Tibial nerve (tissue), 4 donors: ENCODE measurements around the gene POLR1B. TPM values are rescaled to one million over a fixed set of nuclear protein-coding genes. Genes with fewer than 3 reads are reported as not detected.
A peak's percentile ranks its signal among the peaks of the same experiment; 100 is the strongest.
"Not testable (repeated sequence)": the region's sequence is repeated elsewhere in the genome, so short reads cannot be mapped to it uniquely, and the experiment has no call there.

ENCODE experiments used
- DNase-seq, 2 donors: peaks; one replicate each; pipeline ENCODE4 v3.0.0-alpha.2; 2019; ENCODE audit warnings: low spot score in 2 of 2
- H3K27ac ChIP-seq, 4 donors: fragments of 200-600 bp; sonication (generic) in 3 of 4; one replicate each; pipeline ENCODE4 v1.5.1; 2017 to 2019; ENCODE audit warnings: mild to moderate bottlenecking in 1 of 4
- H3K27me3 ChIP-seq, 2 donors: fragments of 200-600 bp; sonication (generic) in 1 of 2; one replicate each; pipeline versions ENCODE4 v1.5.1 to v1.6.0; 2017 to 2019
- H3K36me3 ChIP-seq, 3 donors: fragments of 200-600 bp; sonication (generic); one replicate each; pipeline ENCODE4 v1.5.1; 2018 to 2019
- H3K4me1 ChIP-seq, 4 donors: fragments of 200-600 bp; sonication (generic) in 3 of 4; one replicate each; pipeline ENCODE4 v1.5.1; 2017 to 2019
- H3K4me3 ChIP-seq, 4 donors: fragments of 200-600 bp; sonication (generic) in 3 of 4; one replicate each; pipeline ENCODE4 v1.5.1; 2017 to 2019; ENCODE audit warnings: mild to moderate bottlenecking in 1 of 4, moderate library complexity in 1 of 4
- H3K9me3 ChIP-seq, 4 donors: fragments of 200-600 bp; sonication (generic) in 3 of 4; one replicate each; pipeline ENCODE4 v1.5.1; 2017 to 2019
- EP300 ChIP-seq, 2 donors: sonication (generic); formaldehyde crosslinking; IDR thresholded peaks; one replicate each; pipeline ENCODE4 v1.6.1; 2017; ENCODE audit warnings: antibody characterized with exemption in 2 of 2, mild to moderate bottlenecking in 1 of 2
- POLR2A ChIP-seq, 2 donors: fragments of 450-650 bp; IDR thresholded peaks; one replicate each; pipeline ENCODE4 v1.6.1; 2017; ENCODE audit warnings: antibody characterized with exemption in 2 of 2, mild to moderate bottlenecking in 2 of 2, moderate library complexity in 2 of 2
- WGBS, 2 donors: methylation state at CpG; one replicate each; pipeline ENCODE4 v1.1.5; 2018; 5-methylcytosine and 5-hydroxymethylcytosine counted together
- total RNA-seq, 4 donors: library from RNA; depleted of rRNA; stranded (reverse); fragments of >200 nt; gene quantifications; one replicate each; pipeline ENCODE4 v1.1.0, GENCODE V29; 2016
- TF ChIP-seq, protein P1 (sequence below), 5 experiments: fragments of 200-600 bp in 3 of 5; fragments of 450-650 bp in 2 of 5; sonication (generic) in 3 of 5; IDR thresholded peaks; one replicate each; pipeline ENCODE4 v1.5.1; 2016 to 2019; ENCODE audit warnings: antibody characterized with exemption in 5 of 5, mild to moderate bottlenecking in 3 of 5, moderate library complexity in 2 of 5

Gene POLR1B
- total RNA-seq, 4 donors from 2014 or later, result 10.3 to 14.9 (median 12.1) TPM

DNA sequence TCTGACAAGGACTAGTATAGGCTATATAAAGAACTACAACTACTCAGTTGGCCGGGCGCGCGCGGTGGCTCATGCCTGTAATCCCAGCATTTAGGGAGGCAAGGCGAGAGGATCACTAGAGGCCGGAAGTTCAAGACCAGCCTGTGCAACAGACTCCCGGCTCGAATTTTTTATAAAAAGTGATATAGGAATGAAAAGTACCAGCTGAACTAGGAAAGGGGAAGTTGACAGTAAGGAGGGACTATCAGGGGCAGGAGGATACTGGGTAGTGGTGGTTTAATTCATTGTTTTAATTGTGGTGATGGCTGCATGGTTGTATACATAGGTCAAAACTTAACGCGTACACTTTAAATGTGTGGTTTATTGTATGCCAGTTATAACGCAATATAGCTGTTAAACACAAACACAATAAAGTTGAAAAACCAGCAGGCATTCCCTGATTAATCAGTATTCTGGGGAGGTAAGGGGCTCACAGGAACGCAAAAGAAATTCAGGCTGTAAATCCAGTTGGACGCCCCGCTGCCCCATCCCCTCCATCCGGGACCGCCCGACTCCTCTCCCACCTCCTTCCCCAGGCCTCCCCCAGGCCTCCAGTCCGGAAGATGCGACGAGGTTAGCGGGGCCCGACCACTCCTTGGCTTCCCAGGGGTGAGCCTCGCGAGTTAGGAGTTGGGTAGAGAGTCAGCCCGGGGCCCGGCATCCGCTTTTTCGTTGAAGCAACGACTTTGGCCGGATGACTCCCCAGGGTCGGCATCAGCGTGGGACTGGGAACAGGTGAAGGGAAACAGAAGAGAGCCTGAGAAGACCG, 746 bp upstream of the POLR1B start:
- 14 to 17% methylated on average over 34 of the region's 34 CpGs for WGBS, 2 donors
- Histone ChIP-seq H3K9me3 (no peaks in the 10 kb centered on the region), H3K27me3 (no peaks in the 10 kb centered on the region), H3K4me1 (peaks cover 0 to 19% (median 11%) of the 10 kb centered on the region in 4 donors), H3K36me3 (no peaks in the 10 kb centered on the region), H3K27ac (peak overlapping the region; percentile 73 to 93 (median 92)), H3K4me3 (peak overlapping the region; percentile 59 to 82 (median 74))
- TF ChIP-seq, protein P1, sequence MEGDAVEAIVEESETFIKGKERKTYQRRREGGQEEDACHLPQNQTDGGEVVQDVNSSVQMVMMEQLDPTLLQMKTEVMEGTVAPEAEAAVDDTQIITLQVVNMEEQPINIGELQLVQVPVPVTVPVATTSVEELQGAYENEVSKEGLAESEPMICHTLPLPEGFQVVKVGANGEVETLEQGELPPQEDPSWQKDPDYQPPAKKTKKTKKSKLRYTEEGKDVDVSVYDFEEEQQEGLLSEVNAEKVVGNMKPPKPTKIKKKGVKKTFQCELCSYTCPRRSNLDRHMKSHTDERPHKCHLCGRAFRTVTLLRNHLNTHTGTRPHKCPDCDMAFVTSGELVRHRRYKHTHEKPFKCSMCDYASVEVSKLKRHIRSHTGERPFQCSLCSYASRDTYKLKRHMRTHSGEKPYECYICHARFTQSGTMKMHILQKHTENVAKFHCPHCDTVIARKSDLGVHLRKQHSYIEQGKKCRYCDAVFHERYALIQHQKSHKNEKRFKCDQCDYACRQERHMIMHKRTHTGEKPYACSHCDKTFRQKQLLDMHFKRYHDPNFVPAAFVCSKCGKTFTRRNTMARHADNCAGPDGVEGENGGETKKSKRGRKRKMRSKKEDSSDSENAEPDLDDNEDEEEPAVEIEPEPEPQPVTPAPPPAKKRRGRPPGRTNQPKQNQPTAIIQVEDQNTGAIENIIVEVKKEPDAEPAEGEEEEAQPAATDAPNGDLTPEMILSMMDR (IDR thresholded peaks at IDR 0.05), result no peak
- TF ChIP-seq POLR2A (IDR thresholded peaks at IDR 0.05), result no peak
- no peak for TF ChIP-seq EP300 (IDR thresholded peaks at IDR 0.05)
- DNase-seq, result peak in 1 of 2 donors; percentile 40

DNA sequence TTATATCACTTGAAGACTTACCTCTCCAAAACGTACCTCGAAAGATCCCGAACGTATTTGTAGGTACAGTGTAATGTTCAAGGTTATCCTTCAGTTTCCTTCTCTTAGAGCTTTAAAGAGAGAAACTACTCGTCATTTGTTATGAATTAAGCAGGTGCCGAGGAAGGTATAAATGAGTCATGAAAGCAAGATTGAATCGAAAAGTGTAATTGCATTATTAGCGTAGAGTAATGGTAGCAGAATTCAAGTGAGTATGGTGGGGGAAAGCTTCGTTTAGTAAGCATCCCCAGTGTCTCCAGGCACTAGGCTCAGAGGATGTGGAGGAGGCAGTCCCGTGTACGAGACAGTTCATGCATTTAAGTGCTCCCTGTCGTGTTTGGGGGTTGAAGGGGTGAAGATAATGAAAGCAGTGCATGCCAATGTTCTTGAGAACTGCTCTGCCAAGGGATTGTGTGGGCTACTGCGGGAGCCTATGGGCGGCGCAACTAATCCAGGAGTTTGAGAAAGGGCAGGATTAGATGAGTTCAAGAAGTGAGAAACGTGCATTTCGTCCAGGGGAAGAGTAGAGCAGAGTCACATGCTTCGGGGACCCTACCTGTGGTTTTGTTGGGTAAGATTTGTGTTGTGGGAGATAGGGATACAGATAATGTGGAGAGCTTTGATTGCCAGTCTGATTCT, 858 bp downstream of the POLR1B start:
- Histone ChIP-seq H3K27me3 (no peaks in the 10 kb centered on the region), H3K27ac (peak overlapping the region in 1 of 4 donors; percentile 91), H3K36me3 (peaks cover 0 to 15% (median 5%) of the 10 kb centered on the region in 3 donors), H3K4me3 (peak overlapping the region; percentile 59 to 82 (median 74)), H3K9me3 (no peaks in the 10 kb centered on the region), H3K4me1 (peaks cover 0 to 19% (median 11%) of the 10 kb centered on the region in 4 donors)
- no peak for DNase-seq
- TF ChIP-seq POLR2A (IDR thresholded peaks at IDR 0.05), result no peak
- TF ChIP-seq, protein P1 (IDR thresholded peaks at IDR 0.05), result no peak
- TF ChIP-seq EP300 (IDR thresholded peaks at IDR 0.05), result no peak
- 7% methylated on average over 18 of the region's 18 CpGs for whole genome bisulfite sequencing, 2 donors

DNA sequence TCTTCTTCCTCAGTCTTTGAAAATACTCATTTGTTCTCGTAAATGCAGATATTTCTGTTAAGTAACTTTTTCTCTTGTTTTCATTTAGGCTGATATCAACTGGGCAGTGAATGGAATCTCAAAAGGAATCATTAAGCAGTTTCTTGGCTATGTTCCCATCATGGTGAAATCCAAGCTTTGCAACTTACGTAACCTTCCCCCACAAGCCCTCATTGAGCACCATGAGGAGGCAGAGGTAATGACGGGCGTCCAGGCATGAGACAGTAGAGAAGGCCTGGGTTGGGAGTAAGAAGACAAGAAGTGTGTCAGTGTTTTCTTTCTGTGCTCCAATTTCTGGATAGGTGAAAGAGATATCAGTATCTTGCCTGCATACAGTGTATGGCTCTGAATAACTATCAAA, 5.1 kb downstream of the POLR1B start:
- Histone ChIP-seq H3K9me3 (no peaks in the 10 kb centered on the region), H3K4me1 (peaks cover 0 to 13% (median 8%) of the 10 kb centered on the region in 4 donors), H3K4me3 (no peak overlapping the region), H3K27me3 (no peaks in the 10 kb centered on the region), H3K27ac (no peak overlapping the region), H3K36me3 (peaks cover 0 to 58% (median 20%) of the 10 kb centered on the region in 3 donors)
- TF ChIP-seq POLR2A (IDR thresholded peaks at IDR 0.05) (no peak), EP300 (IDR thresholded peaks at IDR 0.05) (peak in 1 of 2 donors; percentile 11)
- TF ChIP-seq, protein P1 (IDR thresholded peaks at IDR 0.05), result no peak
- peak in 1 of 2 donors; percentile 12 for DNase-seq
- 70 to 75% methylated on average over 4 of the region's 4 CpGs for WGBS, 2 donors

GRCh38 chr2:112548980-112549379, 6.7 kb downstream of the POLR1B start:
- H3K9me3 ChIP-seq, result no peaks in the 10 kb centered on the region
- H3K27ac ChIP-seq, result no peak overlapping the region
- DNase-seq, result no peak
- no peak overlapping the region for H3K4me3 ChIP-seq
- 94 to 97% methylated on average over 2 of the region's 2 CpGs for WGBS, 2 donors
- H3K4me1 ChIP-seq, result peaks cover 0 to 3% (median under 1%) of the 10 kb centered on the region in 4 donors
- no peaks in the 10 kb centered on the region for H3K27me3 ChIP-seq
- peaks cover 0 to 74% (median 31%) of the 10 kb centered on the region in 3 donors for H3K36me3 ChIP-seq
- TF ChIP-seq, protein P1 (IDR thresholded peaks at IDR 0.05), result no peak
- TF ChIP-seq POLR2A (IDR thresholded peaks at IDR 0.05) (no peak), EP300 (IDR thresholded peaks at IDR 0.05) (no peak)

DNA sequence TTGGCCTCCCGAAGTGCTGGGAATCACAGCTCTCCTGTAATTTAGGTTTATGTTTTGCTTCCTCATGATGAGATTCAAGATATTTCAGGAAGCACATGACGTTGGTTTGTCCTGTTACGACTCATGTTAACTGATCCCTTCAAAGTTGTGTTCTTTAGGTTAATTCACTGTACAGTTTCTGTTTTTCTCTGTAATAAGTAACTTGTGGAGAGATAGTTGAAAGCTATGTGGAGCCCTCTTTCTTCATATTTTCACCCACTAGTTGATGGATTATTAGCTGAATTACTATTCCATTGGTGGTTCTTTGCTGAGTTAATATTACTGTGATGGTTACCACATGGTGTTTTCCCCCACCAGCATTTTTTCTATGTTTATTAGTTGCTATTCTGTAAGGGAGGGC, 23.8 kb downstream of the POLR1B start:
- H3K27ac ChIP-seq, result no peak overlapping the region
- H3K36me3 ChIP-seq, result peaks cover 2 to 100% (median 25%) of the 10 kb centered on the region in 3 donors
- 87 to 93% methylated on average over 3 of the region's 3 CpGs for WGBS, 2 donors
- no peak for DNase-seq
- TF ChIP-seq, protein P1 (IDR thresholded peaks at IDR 0.05), result no peak
- TF ChIP-seq POLR2A (IDR thresholded peaks at IDR 0.05) (no peak), EP300 (IDR thresholded peaks at IDR 0.05) (no peak)
- H3K4me1 ChIP-seq, result no peaks in the 10 kb centered on the region
- H3K27me3 ChIP-seq, result no peaks in the 10 kb centered on the region
- H3K9me3 ChIP-seq, result peaks cover 0 to 12% (median 0%) of the 10 kb centered on the region in 4 donors
- H3K4me3 ChIP-seq, result no peak overlapping the region

DNA sequence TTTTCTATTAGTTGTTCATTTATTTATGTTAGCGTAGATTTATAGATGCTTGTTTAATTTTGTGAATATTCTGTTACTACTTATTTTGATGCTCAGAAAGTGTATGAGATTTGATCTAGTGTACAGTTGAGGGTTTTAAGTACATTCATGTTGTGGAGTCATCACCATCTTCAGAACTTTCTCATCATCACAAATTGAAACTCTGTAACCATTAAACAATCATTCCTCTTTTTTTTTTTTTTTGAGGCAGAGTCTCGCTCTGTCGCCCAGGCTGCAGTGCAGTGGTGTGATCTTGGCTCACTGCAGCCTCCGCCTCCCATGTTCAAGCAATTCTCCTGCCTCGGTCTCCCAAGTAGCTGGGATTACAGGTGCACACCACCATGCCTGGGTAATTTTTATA, 24.2 kb downstream of the POLR1B start:
- 98 to 99% methylated on average over 5 of the region's 5 CpGs for WGBS, 2 donors
- Histone ChIP-seq H3K36me3 (peaks cover 2 to 100% (median 25%) of the 10 kb centered on the region in 3 donors), H3K9me3 (peaks cover 0 to 12% (median 0%) of the 10 kb centered on the region in 4 donors)
- H3K27me3 ChIP-seq, H3K27ac ChIP-seq, H3K4me1 ChIP-seq, DNase-seq, H3K4me3 ChIP-seq: not testable (repeated sequence)
